ENCODE measurements around the gene EXTL2. TPM values are rescaled to one million over a fixed set of nuclear protein-coding genes. Genes with fewer than 3 reads are reported as not detected.
A peak's percentile ranks its signal among the peaks of the same experiment; 100 is the strongest.

The EXTL2 gene
- polyA plus RNA-seq (10.8 to 20.2 TPM (median 12.6 TPM) in 3 replicates), polyA minus RNA-seq (3.9 to 12.4 TPM (median 6.5 TPM) in 3 replicates)
- 1.0 TPM for polyA plus RNA-seq (2011; ENCODE audit: low read depth)
- polyA plus RNA-seq (2011; cell fraction: cytosol; rRNA removed): 4.2 and 8.4 TPM in 2 replicates
- 16.2 and 21.5 TPM in 2 replicates for polyA plus RNA-seq (2011; cell fraction: nucleus; rRNA removed)
- 1.4 and 7.2 TPM in 2 replicates for polyA plus RNA-seq (2012; ENCODE audit: low replicate concordance)
- polyA minus RNA-seq (2011; cell fraction: cytosol; rRNA and poly(A)+ RNA removed): 3.8 TPM
- polyA minus RNA-seq (2011; cell fraction: nucleus; rRNA and poly(A)+ RNA removed): 6.9 and 14.4 TPM in 2 replicates

GRCh38 chr1:100894603-100895539 lies at the start of gene EXTL2:
Gene EXTL2, minus strand, starts transcription at chr1:100894842. Its CDS starts 6,085 bp downstream, at chr1:100888757.
- Histone ChIP-seq H3K9me1 (ENCODE audit: control insufficient read depth, extremely low read depth, insufficient read depth, low read length) (no peaks in the 10 kb centered on the region), H3K9me3 (ENCODE audit: control insufficient read depth, low read depth, low read length) (no peaks in the 10 kb centered on the region), H3K9ac (ENCODE audit: control insufficient read depth, extremely low read depth, insufficient read depth, low read length) (peak within 1 kb of the TSS; percentile 100), H3K27ac (ENCODE audit: control insufficient read depth, insufficient read depth, low read length) (peak within 1 kb of the TSS; percentile 99), H3K79me2 (ENCODE audit: control insufficient read depth, insufficient read depth, low read length) (peaks cover 36% of the 10 kb centered on the region), H3K4me3 (ENCODE audit: control insufficient read depth in 2 of 3, extremely low read depth in 1 of 3, insufficient read depth in 2 of 3, low read depth in 1 of 3, low read length in 3 of 3) (peak within 1 kb of the TSS; percentile 80 to 98 (median 94)), H3K27me3 (ENCODE audit: control insufficient read depth, extremely low read depth, insufficient read depth, low read length) (no peaks in the 10 kb centered on the region), H3K36me3 (ENCODE audit: control insufficient read depth in 2 of 2, extremely low read depth in 1 of 2, insufficient read depth in 2 of 2, low read length in 2 of 2) (peaks cover 3 to 6% of the 10 kb centered on the region in 2 experiments), H3K4me2 (ENCODE audit: control insufficient read depth, extremely low read depth, insufficient read depth, low read depth, low read length) (peak within 1 kb of the TSS; percentile 55), H2AFZ (ENCODE audit: control insufficient read depth, low read length) (peak within 1 kb of the TSS; percentile 38), H4K20me1 (ENCODE audit: control insufficient read depth, extremely low read depth, insufficient read depth, low read length) (no peaks in the 10 kb centered on the region), H3K4me1 (ENCODE audit: control insufficient read depth, extremely low read depth, insufficient read depth, low read length) (peaks cover 17% of the 10 kb centered on the region)
- no peak for TF ChIP-seq EZH2 (IDR thresholded peaks at IDR 0.05; ENCODE audit: low read length)
- no peak for TF ChIP-seq CTCF (optimal IDR thresholded peaks at IDR 0.05 in 1 of 3, IDR thresholded peaks at IDR 0.05 in 1 of 3, conservative IDR thresholded peaks at IDR 0.05 in 1 of 3; ENCODE audit: extremely low read depth in 1 of 3, insufficient read depth in 2 of 3, low read length in 3 of 3)
- peak; percentile 54 for DNase-seq (ENCODE audit: low read depth, low spot score)
- FAIRE-seq: no peak
- dilution Hi-C loops (cut with MboI; ENCODE audit: extremely low pct_ligation_motif_present, low sequenced_read_pairs): no loop called here

GRCh38 chr1:100943533-100943932 lies 48.9 kb upstream of the EXTL2 start:
- peaks cover 0 to under 1% of the 10 kb centered on the region in 2 experiments for H3K36me3 ChIP-seq (ENCODE audit: control insufficient read depth in 2 of 2, extremely low read depth in 1 of 2, insufficient read depth in 2 of 2, low read length in 2 of 2)
- dilution Hi-C loops (cut with MboI; ENCODE audit: extremely low pct_ligation_motif_present, low sequenced_read_pairs): no loop called here

More at GRCh38 chr1:100943533-100943932, 48.9 kb upstream of the EXTL2 start:
- peaks cover 2% of the 10 kb centered on the region for H3K79me2 ChIP-seq (ENCODE audit: control insufficient read depth, insufficient read depth, low read length)
- FAIRE-seq (no peak), DNase-seq (ENCODE audit: low read depth, low spot score) (no peak)
- no peaks in the 10 kb centered on the region for H3K9me1 ChIP-seq (ENCODE audit: control insufficient read depth, extremely low read depth, insufficient read depth, low read length)
- H3K9me3 ChIP-seq (ENCODE audit: control insufficient read depth, low read depth, low read length): no peaks in the 10 kb centered on the region
- no peak overlapping the region for H3K9ac ChIP-seq (ENCODE audit: control insufficient read depth, extremely low read depth, insufficient read depth, low read length)
- no peaks in the 10 kb centered on the region for H3K27me3 ChIP-seq (ENCODE audit: control insufficient read depth, extremely low read depth, insufficient read depth, low read length)
- H3K4me3 ChIP-seq (ENCODE audit: control insufficient read depth in 2 of 3, extremely low read depth in 1 of 3, insufficient read depth in 2 of 3, low read depth in 1 of 3, low read length in 3 of 3): no peak overlapping the region
- H4K20me1 ChIP-seq (ENCODE audit: control insufficient read depth, extremely low read depth, insufficient read depth, low read length): no peaks in the 10 kb centered on the region
- H3K4me2 ChIP-seq (ENCODE audit: control insufficient read depth, extremely low read depth, insufficient read depth, low read depth, low read length): no peak overlapping the region
- H3K27ac ChIP-seq (ENCODE audit: control insufficient read depth, insufficient read depth, low read length): no peak overlapping the region
- H2AFZ ChIP-seq (ENCODE audit: control insufficient read depth, low read length): no peak overlapping the region
- H3K4me1 ChIP-seq (ENCODE audit: control insufficient read depth, extremely low read depth, insufficient read depth, low read length): peaks cover under 1% of the 10 kb centered on the region
- TF ChIP-seq CTCF (optimal IDR thresholded peaks at IDR 0.05 in 1 of 3, IDR thresholded peaks at IDR 0.05 in 1 of 3, conservative IDR thresholded peaks at IDR 0.05 in 1 of 3; ENCODE audit: extremely low read depth in 1 of 3, insufficient read depth in 2 of 3, low read length in 3 of 3): no peak
- TF ChIP-seq EZH2 (IDR thresholded peaks at IDR 0.05; ENCODE audit: low read length): no peak
